Activated CD8-positive, alpha-beta memory T cell treated with anti-CD3 and anti-CD28 coated beads for 48 hours (primary cell): ENCODE data around the gene RAP1GAP2.
"Not testable (repeated sequence)": the region's sequence is repeated elsewhere in the genome, so short reads cannot be mapped to it uniquely, and the experiment has no call there.

Experiments used
- DNase-seq, 3 experiments: peaks; one replicate each; pipeline ENCODE4 v3.0.0-alpha.2; 2020; ENCODE audit warnings: low read depth in 2 of 3, low spot score in 2 of 3

RAP1GAP2 gene

GRCh38 chr17:3015890-3016289 is 219.7 kb downstream of the RAP1GAP2 start:
- no peak for DNase-seq

GRCh38 chr17:3017936-3018335 is 221.7 kb downstream of the RAP1GAP2 start:
- DNase-seq: no peak

GRCh38 chr17:3019761-3020160 is 223.5 kb downstream of the RAP1GAP2 start:
- no peak for DNase-seq

GRCh38 chr17:3020381-3020780 is 224.1 kb downstream of the RAP1GAP2 start:
- no peak for DNase-seq

GRCh38 chr17:3022197-3022596 is 226.0 kb downstream of the RAP1GAP2 start:
- DNase-seq: no peak

GRCh38 chr17:3024346-3024745 is 228.1 kb downstream of the RAP1GAP2 start:
- no peak for DNase-seq

GRCh38 chr17:3025421-3026124 is 229.3 kb downstream of the RAP1GAP2 start:
- no peak for DNase-seq

- DNase-seq: no peak
These were observed 230.1 kb downstream of the RAP1GAP2 start for GRCh38 chr17:3026125-3026855.

GRCh38 chr17:3026856-3027751 is 230.9 kb downstream of the RAP1GAP2 start:
- no peak for DNase-seq

- no peak for DNase-seq
These were observed 231.7 kb downstream of the RAP1GAP2 start for GRCh38 chr17:3027786-3028532.

GRCh38 chr17:3029213-3029913 is 233.1 kb downstream of the RAP1GAP2 start:
- no peak for DNase-seq

- no peak for DNase-seq
These were observed 233.9 kb downstream of the RAP1GAP2 start for GRCh38 chr17:3030096-3030495.

- not testable (repeated sequence) for DNase-seq
These were observed 234.7 kb downstream of the RAP1GAP2 start for GRCh38 chr17:3030852-3031470.

- no peak for DNase-seq
These were observed 236.3 kb downstream of the RAP1GAP2 start for GRCh38 chr17:3032258-3033247.

GRCh38 chr17:3033248-3033640 is 237.0 kb downstream of the RAP1GAP2 start:
- no peak for DNase-seq

- no peak for DNase-seq
These were observed 237.7 kb downstream of the RAP1GAP2 start for GRCh38 chr17:3033741-3034577.

GRCh38 chr17:3034578-3034920 is 238.3 kb downstream of the RAP1GAP2 start:
- DNase-seq: no peak
